Stimulated activated CD4-positive, alpha-beta T cell treated with anti-CD3 and anti-CD28 coated beads, Interleukin-4, amount 100 ng/mL, for 48 hours (primary cell): Measurements from ENCODE around the gene RETREG2.
A peak's percentile ranks its signal among the peaks of the same experiment; 100 is the strongest.
"Not testable (repeated sequence)": the region's sequence is repeated elsewhere in the genome, so short reads cannot be mapped to it uniquely, and the experiment has no call there.

Experiments
- DNase-seq, 2 donors: peaks; one replicate each; pipeline ENCODE4 v3.0.0-alpha.2; 2020; ENCODE audit warnings: low read depth in 2 of 2

The RETREG2 gene

GRCh38 chr2:219197388-219197787 lies 19.3 kb downstream of the RETREG2 start:
- no peak for DNase-seq

DNA sequence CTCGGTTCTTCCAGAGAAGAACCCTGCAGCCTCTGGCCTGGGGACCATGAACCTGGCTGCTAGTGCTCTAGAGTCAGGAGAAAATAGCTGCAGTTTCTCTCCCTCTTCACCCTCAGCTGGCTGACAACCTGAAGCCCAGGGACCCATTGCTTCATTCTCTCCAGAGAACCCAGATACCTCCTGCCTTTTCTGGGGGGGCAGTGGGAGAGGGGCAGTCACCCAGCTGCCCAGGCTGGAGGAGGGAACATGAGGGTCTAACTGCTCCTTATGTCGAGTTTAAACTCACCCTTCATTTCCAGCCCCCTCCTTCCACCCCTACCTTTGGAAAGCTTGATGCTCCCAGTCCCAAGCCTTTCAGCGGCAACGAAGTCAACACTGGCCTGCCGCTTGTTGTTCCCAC lies 20.9 kb downstream of the RETREG2 start:
- DNase-seq, result no peak

- no peak for DNase-seq
Measured at GRCh38 chr2:219199470-219200211, 21.6 kb downstream of the RETREG2 start.

- not testable (repeated sequence) for DNase-seq
Measured at GRCh38 chr2:219200502-219201326, 22.6 kb downstream of the RETREG2 start.

DNA sequence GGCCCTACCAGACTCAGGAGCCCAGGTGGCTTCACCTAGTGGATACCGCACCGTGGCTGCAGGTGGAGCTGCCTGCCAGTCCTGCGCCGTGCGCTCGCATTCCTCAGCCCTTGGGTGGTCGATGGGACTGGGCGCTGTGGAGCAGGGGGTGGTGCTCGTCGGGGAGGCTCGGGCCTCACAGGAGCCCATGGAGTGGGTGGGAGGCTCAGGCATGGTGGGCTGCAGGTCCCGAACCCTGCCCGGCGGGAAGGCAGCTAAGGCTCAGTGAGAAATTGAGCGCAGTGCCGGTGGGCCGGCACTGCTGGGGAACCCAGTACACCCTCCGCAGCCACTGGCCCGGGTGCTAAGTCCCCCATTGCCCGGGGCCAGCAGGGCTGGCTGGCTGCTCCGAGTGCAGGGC lies 23.3 kb downstream of the RETREG2 start:
- not testable (repeated sequence) for DNase-seq

DNA sequence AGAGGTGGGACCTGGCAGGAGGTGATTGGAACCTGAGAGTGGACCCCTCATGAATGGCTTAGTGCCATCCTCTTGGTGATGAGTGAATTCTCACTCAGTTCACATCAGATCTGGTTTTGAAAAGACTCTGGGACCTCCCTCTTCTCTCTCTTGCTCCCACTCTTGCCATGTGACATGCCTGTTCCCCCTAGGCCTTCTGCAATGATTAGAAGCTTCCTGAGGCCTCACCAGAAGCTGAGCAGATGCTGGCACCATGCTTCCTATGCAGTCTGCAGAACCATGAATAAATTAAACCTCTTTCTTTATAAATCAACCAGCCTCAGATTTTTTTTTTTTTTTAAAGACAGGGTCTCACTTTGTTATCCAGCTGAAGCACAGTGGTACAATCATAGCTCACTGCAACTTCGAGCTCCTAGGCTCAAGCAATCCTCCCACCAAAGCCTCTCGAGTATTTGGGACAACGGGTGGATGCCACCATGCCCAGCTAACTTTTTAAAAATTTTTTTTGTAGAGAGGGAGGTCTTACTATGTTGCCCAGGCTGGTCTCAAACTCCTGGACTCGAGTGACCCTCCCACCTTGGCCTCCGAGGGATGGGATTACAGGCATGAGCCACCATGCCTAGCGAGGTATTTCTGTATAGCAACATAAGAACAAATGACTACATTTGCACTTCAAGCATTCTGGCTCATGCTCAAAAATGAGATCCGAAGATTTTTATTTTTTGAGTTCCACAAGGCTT lies 26.5 kb downstream of the RETREG2 start:
- no peak for DNase-seq

GRCh38 chr2:219205165-219205538 lies 27.1 kb downstream of the RETREG2 start:
- DNase-seq, result no peak

GRCh38 chr2:219205981-219206327 lies 27.9 kb downstream of the RETREG2 start:
- no peak for DNase-seq

DNA sequence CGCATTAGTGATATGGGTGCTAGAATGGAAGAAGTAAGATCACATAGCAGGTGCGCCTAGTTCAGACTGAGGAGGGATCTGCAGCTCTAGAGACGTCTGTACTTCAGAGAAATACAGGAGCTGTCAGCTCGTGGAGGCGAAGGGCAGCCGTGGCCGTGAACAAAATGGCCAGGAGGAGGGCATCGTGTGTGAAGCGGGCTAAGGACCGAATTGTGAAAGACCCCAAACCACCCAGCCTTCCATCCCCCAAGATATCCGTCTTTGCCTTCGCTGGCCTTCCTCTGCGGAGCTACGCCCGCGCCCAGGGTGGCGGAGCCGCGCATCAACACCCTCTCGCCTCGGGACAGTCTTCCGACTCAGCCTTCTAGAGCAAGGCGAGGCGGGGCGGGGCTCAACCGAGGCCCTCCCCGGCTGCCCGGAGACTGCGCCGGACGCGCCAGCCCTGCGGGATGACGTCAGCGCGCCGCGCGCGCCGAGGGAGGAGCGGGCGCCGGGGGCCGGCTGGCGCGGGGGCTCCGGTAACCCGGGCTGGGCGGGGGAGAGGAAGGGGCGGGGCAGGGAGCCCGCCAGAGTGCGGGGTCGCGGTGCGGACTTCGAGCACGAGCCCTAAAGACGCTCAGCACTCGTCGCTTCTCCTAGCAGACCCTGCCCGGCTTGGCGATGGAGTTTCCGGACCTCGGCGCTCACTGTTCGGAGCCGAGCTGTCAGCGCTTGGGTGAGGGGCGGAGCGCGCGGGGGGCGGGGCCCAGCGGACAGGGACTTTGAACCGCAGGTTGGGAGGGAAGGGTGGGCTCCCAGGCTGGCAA lies 28.5 kb downstream of the RETREG2 start, which contains the start of gene ZFAND2B:
TSS of gene ZFAND2B (plus strand) at position 455 of the 806 bp plus-strand sequence. CDS start at position 661, 206 bp downstream.
- DNase-seq, result peak; percentile 91 to 94

GRCh38 chr2:219207134-219207883 lies 29.2 kb downstream of the RETREG2 start:
- DNase-seq, result no peak

DNA sequence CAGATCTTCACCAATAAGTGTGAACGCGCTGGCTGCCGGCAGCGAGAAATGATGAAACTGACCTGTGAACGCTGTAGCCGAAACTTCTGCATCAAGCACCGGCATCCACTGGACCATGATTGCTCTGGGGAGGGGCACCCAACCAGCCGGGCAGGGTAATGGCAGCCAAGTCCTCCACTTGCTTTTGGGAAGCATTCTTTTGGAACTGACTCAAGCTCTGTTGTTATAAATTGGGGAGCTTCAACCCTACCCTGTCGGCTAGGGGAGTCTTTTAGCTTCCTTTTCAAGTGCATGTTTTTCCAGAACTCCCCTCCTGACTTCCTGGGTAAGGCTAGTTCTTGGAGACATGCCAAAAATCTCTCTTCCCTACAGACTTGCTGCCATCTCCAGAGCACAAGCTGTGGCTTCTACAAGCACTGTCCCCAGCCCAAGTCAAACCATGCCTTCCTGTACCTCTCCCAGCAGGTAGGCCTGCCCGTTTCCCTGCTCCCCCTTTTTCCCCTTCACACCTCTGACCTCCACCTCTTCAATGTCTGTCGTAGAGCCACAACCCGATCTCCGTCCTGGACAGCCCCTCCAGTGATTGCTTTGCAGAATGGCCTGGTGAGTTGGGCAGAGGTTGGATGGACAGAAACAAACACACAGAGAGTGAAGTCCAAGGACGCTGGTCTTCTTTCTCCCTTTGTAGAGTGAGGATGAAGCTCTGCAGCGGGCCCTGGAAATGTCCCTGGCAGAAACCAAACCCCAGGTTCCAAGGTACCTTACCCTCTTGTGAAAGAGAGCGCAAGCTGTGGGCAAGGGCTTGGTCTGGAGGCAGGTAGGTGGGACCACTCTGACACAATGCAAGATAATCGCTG lies 30.0 kb downstream of the RETREG2 start:
- DNase-seq, result no peak

DNA sequence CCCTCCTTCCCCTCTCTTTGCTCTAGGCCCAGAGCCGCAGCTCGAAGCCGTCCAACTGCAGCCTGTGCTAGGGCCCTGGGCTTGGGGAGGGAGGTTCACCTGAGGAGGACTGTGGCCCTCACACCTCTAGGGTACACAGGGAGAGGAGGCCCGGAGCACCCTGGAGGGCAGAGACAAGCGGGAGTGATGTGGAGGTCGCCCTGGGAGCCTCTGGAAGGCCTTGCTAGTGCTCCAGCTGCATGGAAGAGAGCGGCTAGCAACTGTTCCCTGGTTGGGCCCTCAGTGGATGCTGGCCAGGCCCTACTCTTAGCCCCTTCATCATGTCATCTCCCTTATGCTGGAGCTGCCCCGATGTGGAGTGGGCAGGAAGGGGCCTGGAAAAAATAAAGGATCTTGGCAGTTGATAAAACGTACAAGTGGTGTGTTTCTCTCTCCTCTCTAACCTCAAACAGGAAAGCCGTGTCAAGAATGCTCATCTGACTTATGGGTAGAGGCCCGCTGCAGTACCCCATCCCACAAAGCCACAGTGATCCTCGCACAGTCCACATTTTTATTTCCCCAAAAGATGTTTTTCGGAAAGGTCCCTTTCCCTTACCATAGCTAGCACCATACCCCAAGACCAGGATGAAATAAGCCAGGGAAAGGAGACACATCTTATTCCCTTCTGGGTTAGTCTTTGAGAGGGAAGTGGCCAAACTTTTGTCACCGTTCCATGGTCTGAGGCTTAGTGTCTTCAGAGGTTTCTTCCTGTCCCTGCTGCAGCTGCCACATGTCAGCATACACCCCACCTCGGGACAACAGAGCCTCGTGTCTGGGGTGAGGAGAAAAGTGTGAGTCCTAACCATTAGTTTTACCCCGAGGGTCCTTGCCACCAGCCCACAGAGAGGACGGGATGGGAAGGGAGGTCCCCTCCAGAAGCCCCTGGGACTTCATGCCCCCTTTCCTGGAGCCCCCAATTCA lies 31.4 kb downstream of the RETREG2 start:
- no peak for DNase-seq

GRCh38 chr2:219210196-219210885 lies 32.3 kb downstream of the RETREG2 start:
- DNase-seq, result no peak

DNA sequence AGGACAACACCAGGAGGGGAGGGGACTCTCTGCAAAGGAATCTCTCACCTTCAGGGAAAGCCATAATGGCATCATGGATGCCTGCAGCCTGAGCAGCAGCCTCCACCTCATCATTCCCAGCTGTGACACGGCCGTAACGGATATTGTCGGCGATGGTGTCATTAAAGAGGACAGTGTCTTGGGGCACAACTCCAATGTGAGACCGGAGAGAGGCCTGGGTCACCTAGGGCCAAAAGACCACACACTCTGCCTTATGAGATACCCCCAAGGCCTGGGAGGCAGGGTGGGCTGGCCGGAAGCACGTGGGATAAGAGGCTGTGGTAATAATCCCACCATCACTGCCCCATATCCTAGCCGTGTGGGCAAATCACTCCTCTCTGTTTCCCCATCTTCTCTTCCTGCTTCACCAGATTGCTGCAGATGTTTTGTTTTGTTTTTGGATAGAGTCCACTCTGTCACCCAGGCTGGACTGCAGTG lies 32.8 kb downstream of the RETREG2 start:
- no peak for DNase-seq

DNA sequence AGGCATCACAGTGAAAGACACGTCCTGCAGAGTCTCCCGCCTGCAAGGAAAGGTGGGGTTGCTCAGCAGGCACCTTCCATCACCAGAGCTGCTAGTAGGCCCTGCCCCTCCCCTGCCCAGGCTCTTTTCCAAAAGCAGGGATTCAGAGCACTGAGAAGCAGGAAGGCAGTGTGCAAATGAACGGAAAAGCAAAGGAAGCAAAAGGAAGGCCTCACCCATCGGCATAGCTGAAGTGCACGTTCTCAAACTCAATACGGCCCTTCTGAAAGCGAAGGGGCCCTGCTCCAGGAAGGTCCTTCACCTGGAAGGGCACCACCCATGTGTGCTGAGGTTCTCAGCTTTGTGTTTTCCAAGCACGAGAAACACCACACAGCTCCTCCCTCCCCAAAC lies 34.9 kb downstream of the RETREG2 start:
- DNase-seq, result no peak

DNA sequence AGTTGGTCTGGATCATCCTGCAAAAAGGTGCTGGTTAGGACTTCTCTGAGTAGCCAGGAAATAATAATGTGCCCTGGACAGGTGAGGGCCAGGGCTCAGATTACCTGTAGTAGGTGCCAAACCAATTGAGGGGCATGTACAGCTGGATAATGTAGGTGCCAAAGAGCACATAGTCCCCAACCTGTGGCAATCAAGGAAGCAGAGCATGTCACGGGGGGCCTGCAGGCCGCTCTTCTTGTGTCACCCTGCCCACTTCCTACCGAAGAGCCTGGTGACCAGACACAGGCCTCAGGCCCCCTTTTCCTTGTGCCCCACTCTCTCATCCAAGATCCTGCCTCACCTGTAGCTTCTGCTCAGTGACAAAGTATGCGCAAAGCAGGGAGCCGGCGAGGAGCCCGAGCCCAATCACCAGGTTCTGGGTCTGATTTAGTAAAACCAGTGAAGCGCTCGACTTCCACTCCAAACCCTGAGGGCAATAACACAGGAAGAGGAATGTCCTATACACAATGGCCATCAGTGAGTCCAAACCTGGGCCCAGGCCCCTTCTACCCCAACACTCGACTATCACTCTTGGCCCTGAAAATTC lies 35.5 kb downstream of the RETREG2 start:
- DNase-seq, result no peak

GRCh38 chr2:219214141-219214540 lies 36.1 kb downstream of the RETREG2 start:
- DNase-seq, result no peak

GRCh38 chr2:219214786-219215185 lies 36.7 kb downstream of the RETREG2 start:
- no peak for DNase-seq
